Measurements from ENCODE around the gene OR1C1. TPM values are rescaled to one million over a fixed set of nuclear protein-coding genes. Genes with fewer than 3 reads are reported as not detected.
"Not testable (repeated sequence)": the region's sequence is repeated elsewhere in the genome, so short reads cannot be mapped to it uniquely, and the experiment has no call there.

OR1C1 gene
- total RNA-seq, 4 donors from 2014 or later, result not detected

GRCh38 chr1:247740721-247741120, 19.6 kb downstream of the OR1C1 start:
- no peak for ATAC-seq
- H3K4me1 ChIP-seq, result no peaks in the 10 kb centered on the region
- H3K27me3 ChIP-seq, result no peaks in the 10 kb centered on the region
- H3K36me3 ChIP-seq, result no peaks in the 10 kb centered on the region
- H3K27ac ChIP-seq, result no peak overlapping the region
- no peak overlapping the region for H3K4me3 ChIP-seq
- 85% methylated on average over 2 of the region's 2 CpGs for WGBS, 2 donors (ENCODE audit: low coverage in 1 of 2)
- no peak for TF ChIP-seq POLR2A (IDR thresholded peaks at IDR 0.05)
- no peak for TF ChIP-seq CTCF (IDR thresholded peaks at IDR 0.05)
- TF ChIP-seq EP300 (IDR thresholded peaks at IDR 0.05), result no peak
- TF ChIP-seq POLR2AphosphoS5 (IDR thresholded peaks at IDR 0.05), result no peak
- H3K9me3 ChIP-seq, result no peaks in the 10 kb centered on the region

GRCh38 chr1:247738315-247738714, 22.0 kb downstream of the OR1C1 start, which contains the start of gene OR14K1:
OR14K1 (plus strand) TSS chr1:247738615; CDS start chr1:247738615, 0 bp downstream.
- WGBS, 2 donors (ENCODE audit: low coverage in 1 of 2), result 88 to 100% methylated on average over 1 of the region's 1 CpG
- Histone ChIP-seq H3K27me3 (no peaks in the 10 kb centered on the region), H3K4me1 (no peaks in the 10 kb centered on the region), H3K27ac (no peak within 1 kb of the TSS), H3K36me3 (no peaks in the 10 kb centered on the region), H3K9me3 (no peaks in the 10 kb centered on the region), H3K4me3 (no peak within 1 kb of the TSS)
- no peak for ATAC-seq
- TF ChIP-seq POLR2AphosphoS5 (IDR thresholded peaks at IDR 0.05), result no peak
- TF ChIP-seq CTCF (IDR thresholded peaks at IDR 0.05), result no peak
- no peak for TF ChIP-seq EP300 (IDR thresholded peaks at IDR 0.05)
- TF ChIP-seq POLR2A (IDR thresholded peaks at IDR 0.05), result no peak

DNA sequence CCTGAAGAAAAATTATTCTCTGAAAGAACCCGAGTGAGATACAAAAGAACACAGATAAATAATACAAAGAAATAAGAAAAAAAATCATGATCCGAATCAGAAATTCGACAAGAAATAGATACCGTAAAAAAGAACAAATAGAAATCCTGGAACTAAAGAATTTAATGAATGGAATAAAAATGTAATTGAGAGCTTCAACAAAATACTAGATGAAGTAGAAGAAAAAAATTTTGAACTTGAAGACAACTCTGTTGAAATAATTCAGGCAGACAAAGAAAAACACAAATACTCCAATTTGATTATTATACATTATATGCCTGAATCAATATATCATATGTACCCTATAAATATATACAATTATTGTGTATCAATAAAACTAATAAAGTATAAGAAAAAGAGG, 39.1 kb downstream of the OR1C1 start:
- H3K9me3 ChIP-seq, result peaks cover 0 to 12% (median 0%) of the 10 kb centered on the region in 3 donors
- H3K4me1 ChIP-seq, result no peaks in the 10 kb centered on the region
- H3K4me3 ChIP-seq, result no peak overlapping the region
- TF ChIP-seq POLR2AphosphoS5 (IDR thresholded peaks at IDR 0.05) (no peak), EP300 (IDR thresholded peaks at IDR 0.05) (no peak), CTCF (IDR thresholded peaks at IDR 0.05) (no peak), POLR2A (IDR thresholded peaks at IDR 0.05) (no peak)
- 80 to 94% methylated on average over 2 to 4 of the region's 4 CpGs for WGBS, 2 donors (ENCODE audit: low coverage in 1 of 2)
- H3K27me3 ChIP-seq, result no peaks in the 10 kb centered on the region
- no peaks in the 10 kb centered on the region for H3K36me3 ChIP-seq
- no peak for ATAC-seq
- H3K27ac ChIP-seq, result no peak overlapping the region

DNA sequence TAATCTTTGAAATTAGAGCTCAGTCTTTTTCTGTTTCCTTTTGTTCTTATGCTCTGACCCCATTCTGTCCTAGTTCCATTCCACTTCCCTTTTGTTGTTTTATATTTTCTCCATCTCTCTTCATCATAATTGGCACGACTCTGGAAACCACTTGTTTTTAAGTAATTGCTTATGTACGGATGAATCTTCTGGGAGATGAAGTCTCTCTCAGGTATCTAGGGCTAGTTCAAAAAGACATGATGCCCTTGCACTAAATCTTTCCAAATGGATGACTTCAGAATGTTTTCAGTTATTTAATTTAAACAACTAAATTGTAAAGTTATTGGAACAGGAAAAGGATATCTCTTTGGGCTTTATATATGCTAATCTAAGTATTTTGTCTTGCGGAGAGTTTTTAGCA, 43.8 kb downstream of the OR1C1 start, which contains the start of gene OR6F1:
TSS of gene OR6F1 (minus strand) at position 101 of the 400 bp plus-strand sequence. CDS start 3,891 bp downstream, outside the sequence.
- TF ChIP-seq POLR2AphosphoS5 (IDR thresholded peaks at IDR 0.05) (no peak), CTCF (IDR thresholded peaks at IDR 0.05) (no peak), POLR2A (IDR thresholded peaks at IDR 0.05) (no peak), EP300 (IDR thresholded peaks at IDR 0.05) (no peak)
- Histone ChIP-seq H3K9me3 (peaks cover 0 to 12% (median 0%) of the 10 kb centered on the region in 3 donors), H3K4me1 (no peaks in the 10 kb centered on the region), H3K4me3 (no peak within 1 kb of the TSS), H3K27me3 (no peaks in the 10 kb centered on the region), H3K27ac (no peak within 1 kb of the TSS), H3K36me3 (no peaks in the 10 kb centered on the region)
- WGBS, 2 donors (ENCODE audit: low coverage in 1 of 2), result 72 to 80% methylated on average over 3 of the region's 3 CpGs
- ATAC-seq, result no peak

DNA sequence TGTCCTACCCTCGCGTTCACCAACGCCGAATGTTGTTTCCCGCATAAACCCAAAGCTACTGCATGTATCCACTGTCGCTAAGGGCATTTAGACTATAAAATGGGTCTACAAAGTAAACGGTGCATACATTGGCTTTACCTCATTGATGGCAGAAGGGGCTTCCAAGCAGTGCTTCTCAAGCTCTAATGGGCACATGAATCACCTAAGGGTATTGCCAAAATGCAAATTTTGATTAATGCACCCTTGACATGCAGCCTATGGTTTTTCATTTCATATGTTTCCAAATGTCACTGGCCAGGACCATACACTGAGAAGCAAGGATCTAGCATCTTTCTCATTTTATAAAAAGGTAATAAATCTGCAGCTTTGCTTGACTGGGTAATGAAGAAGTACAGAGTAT, 46.6 kb downstream of the OR1C1 start:
- Histone ChIP-seq H3K4me1 (no peaks in the 10 kb centered on the region), H3K27ac (no peak overlapping the region), H3K4me3 (no peak overlapping the region), H3K27me3 (no peaks in the 10 kb centered on the region), H3K36me3 (no peaks in the 10 kb centered on the region), H3K9me3 (no peaks in the 10 kb centered on the region)
- no peak for ATAC-seq
- WGBS, 2 donors (ENCODE audit: low coverage in 1 of 2), result 88 to 98% methylated on average over 6 to 7 of the region's 7 CpGs
- TF ChIP-seq POLR2A (IDR thresholded peaks at IDR 0.05) (no peak), CTCF (IDR thresholded peaks at IDR 0.05) (no peak), POLR2AphosphoS5 (IDR thresholded peaks at IDR 0.05) (no peak), EP300 (IDR thresholded peaks at IDR 0.05) (no peak)

DNA sequence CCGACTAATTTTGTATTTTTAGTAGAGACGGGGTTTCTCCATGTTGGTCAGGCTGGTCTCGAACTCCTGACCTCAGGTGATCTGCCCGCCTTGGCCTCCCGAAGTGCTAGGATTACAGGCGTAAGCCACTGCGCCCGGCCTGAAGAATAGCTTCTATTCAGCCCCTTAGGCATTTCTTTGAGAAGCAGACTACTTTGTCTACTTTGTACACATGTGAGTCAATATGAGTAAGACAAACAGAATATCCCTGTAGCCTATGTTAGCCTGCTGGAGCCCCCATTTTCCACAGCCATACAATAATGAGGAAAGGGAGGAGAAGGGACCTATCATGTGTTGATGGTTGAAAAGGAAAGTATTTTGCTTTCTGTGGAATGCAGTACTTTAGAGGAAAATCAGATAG, 49.7 kb downstream of the OR1C1 start:
- H3K27me3 ChIP-seq, H3K27ac ChIP-seq, H3K9me3 ChIP-seq, H3K4me1 ChIP-seq, H3K4me3 ChIP-seq, ATAC-seq, H3K36me3 ChIP-seq: not testable (repeated sequence)
- WGBS, 2 donors (ENCODE audit: low coverage in 1 of 2), result 80 to 100% methylated on average over 1 to 2 of the region's 8 CpGs

All from gastroesophageal sphincter (tissue), 4 donors.